Hepatocyte (in vitro differentiated cells): ENCODE measurements around the gene USP2. TPM values are rescaled to one million over a fixed set of nuclear protein-coding genes. Genes with fewer than 3 reads are reported as not detected.

Source experiments
- DNase-seq: peaks from one replicate; pipeline ENCODE4 v3.0.0-alpha.2; 2016; ENCODE audit warnings: low spot score
- H2AFZ ChIP-seq: fragments of 200-600 bp; sonication (generic); 2 replicates; pipeline ENCODE4 v1.6.0; 2016; ENCODE audit warnings: antibody characterized with exemption, mild to moderate bottlenecking
- H3K27ac ChIP-seq: fragments of 200-600 bp; sonication (generic); 2 replicates; pipeline ENCODE4 v1.5.1; 2016; ENCODE audit warnings: mild to moderate bottlenecking
- H3K27me3 ChIP-seq: fragments of 200-600 bp; sonication (generic); 2 replicates; pipeline ENCODE4 v1.6.1; 2016
- H3K36me3 ChIP-seq: fragments of 200-600 bp; sonication (generic); replicated peaks from 2 replicates; pipeline ENCODE4 v1.5.1; 2016; ENCODE audit warnings: low read depth; ENCODE audit not compliant: insufficient read depth
- H3K4me1 ChIP-seq: fragments of 200-600 bp; sonication (generic); 2 replicates; pipeline ENCODE4 v1.5.1; 2016; ENCODE audit warnings: mild to moderate bottlenecking, moderate library complexity; ENCODE audit not compliant: insufficient read depth
- H3K4me2 ChIP-seq: fragments of 200-600 bp; sonication (generic); 2 replicates; pipeline ENCODE4 v1.6.0; 2016
- H3K4me3 ChIP-seq: fragments of 200-600 bp; sonication (generic); 2 replicates; pipeline ENCODE4 v1.5.1; 2016; ENCODE audit warnings: mild to moderate bottlenecking
- H3K79me2 ChIP-seq: fragments of 200-600 bp; sonication (generic); 2 replicates; pipeline ENCODE4 v1.6.0; 2017; ENCODE audit warnings: mild to moderate bottlenecking
- H3K9me2 ChIP-seq: fragments of 200-600 bp; sonication (generic); replicated peaks from 2 replicates; pipeline ENCODE4 v1.6.0; 2017; ENCODE audit warnings: mild to moderate bottlenecking; ENCODE audit not compliant: insufficient read depth
- H3K9me3 ChIP-seq: fragments of 200-600 bp; sonication (generic); 2 replicates; pipeline ENCODE4 v1.5.1; 2016; ENCODE audit warnings: low read depth, mild to moderate bottlenecking
- H4K20me1 ChIP-seq: fragments of 200-600 bp; sonication (generic); 2 replicates; pipeline ENCODE4 v1.6.0; 2016; ENCODE audit warnings: mild to moderate bottlenecking; ENCODE audit not compliant: insufficient read depth, poor library complexity, severe bottlenecking
- EZH2 ChIP-seq: fragments of 200-600 bp; sonication (generic); IDR thresholded peaks from 2 replicates; pipeline ENCODE4 v1.6.1; 2016; ENCODE audit warnings: antibody characterized with exemption, mild to moderate bottlenecking, borderline replicate concordance
- EZH2phosphoT487 ChIP-seq: fragments of 200-600 bp; sonication (generic); IDR thresholded peaks from one replicate; pipeline ENCODE4 v1.6.1; 2018; ENCODE audit warnings: antibody characterized with exemption, mild to moderate bottlenecking, low read depth, moderate library complexity; ENCODE audit not compliant: unreplicated experiment, severe bottlenecking
- WGBS: methylation state at CpG from one replicate; pipeline ENCODE4 v1.1.6; 2016; ENCODE audit warnings: low lambda C conversion rate; ENCODE audit errors: missing lambda C conversion rate; 5-methylcytosine and 5-hydroxymethylcytosine counted together
- polyA plus RNA-seq: library from polyadenylated mRNA; unstranded; fragments of >200 nt; fragmentation: Nextera tagmentation; extraction: Ambion mirVana; gene quantifications from 2 replicates; pipeline ENCODE4 v1.2.1, GENCODE V29; 2016
- total RNA-seq: library from RNA; depleted of rRNA; stranded (reverse); fragments of >200 nt; gene quantifications from 2 replicates; pipeline ENCODE4 v1.2.3, GENCODE V29; 2014
- TF ChIP-seq, protein P1 (sequence below): fragments of 200-600 bp; sonication (generic); IDR thresholded peaks from 2 replicates; pipeline ENCODE4 v1.5.1; 2016; ENCODE audit warnings: antibody characterized with exemption, mild to moderate bottlenecking; ENCODE audit not compliant: poor library complexity

The USP2 gene
- total and polyA plus RNA-seq, 2 experiments from 2014 or later = 7.3 to 23.5 TPM

GRCh38 chr11:119422809-119423508 is 41.5 kb upstream of the USP2 start, which contains the start of gene THY1:
Gene THY1 (minus strand): TSS chr11:119423172. CDS start chr11:119420905, 2,267 bp downstream.
- H3K4me3 ChIP-seq = peak within 1 kb of the TSS; percentile 41

DNA sequence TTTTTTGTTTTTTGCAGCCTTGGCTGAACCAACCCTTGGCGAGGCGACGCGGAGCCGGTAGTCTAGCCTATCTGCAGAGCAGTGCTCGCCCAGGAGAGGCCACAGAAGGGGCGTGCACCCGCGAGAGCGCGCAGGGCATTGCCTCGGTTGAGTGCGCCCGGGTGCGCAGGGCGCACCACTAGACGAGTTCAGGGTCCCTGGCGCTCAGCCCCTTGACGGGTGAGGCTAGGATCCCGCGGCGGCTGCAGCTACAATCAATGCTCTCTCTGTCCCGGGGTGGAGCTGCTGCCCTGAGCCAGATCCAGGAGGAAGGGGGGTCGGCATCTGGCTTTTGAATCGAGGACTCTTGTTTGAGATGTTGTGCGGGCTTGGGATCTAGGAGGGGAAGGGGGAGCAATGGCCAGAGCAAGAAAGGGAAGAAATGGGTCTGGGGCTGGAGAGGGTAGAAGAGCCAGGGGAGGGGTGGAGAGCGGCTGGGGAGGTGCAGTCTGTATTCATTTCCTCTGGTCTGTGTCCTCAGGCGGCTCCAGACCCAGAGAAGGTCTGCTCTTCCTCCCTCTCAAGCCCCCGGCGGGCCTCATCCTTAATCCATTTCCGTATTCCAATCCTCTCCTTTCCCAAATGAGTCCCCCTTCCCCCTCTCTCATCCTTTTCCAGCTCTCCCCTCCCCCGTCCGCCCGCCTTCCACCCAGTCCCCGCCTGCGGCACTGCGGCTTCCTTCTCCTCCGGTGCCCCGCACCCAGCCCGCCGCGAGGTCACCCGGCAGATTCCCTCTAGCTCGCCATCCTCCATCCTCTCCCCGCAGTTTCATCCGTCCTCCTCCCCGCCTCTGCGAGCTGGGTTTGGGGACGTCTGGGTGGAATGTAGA is 40.7 kb upstream of the USP2 start:
- peak overlapping the region; percentile 48 for H3K27ac ChIP-seq
- H3K4me3 ChIP-seq = peak overlapping the region; percentile 41
- peak overlapping the region; percentile 63 for H2AFZ ChIP-seq
- no peaks in the 10 kb centered on the region for H3K9me3 ChIP-seq
- no peaks in the 10 kb centered on the region for H3K9me2 ChIP-seq
- H3K79me2 ChIP-seq = no peaks in the 10 kb centered on the region
- peak; percentile 32 for DNase-seq
- TF ChIP-seq EZH2 (peak; percentile 48), EZH2phosphoT487 (no peak)
- H3K36me3 ChIP-seq = no peaks in the 10 kb centered on the region
- 2% methylated on average over 35 of the region's 49 CpGs for WGBS
- peak overlapping the region; percentile 87 for H3K4me2 ChIP-seq
- peaks cover 9% of the 10 kb centered on the region for H3K4me1 ChIP-seq
- no peaks in the 10 kb centered on the region for H4K20me1 ChIP-seq
- H3K27me3 ChIP-seq = peaks cover 33% of the 10 kb centered on the region

More at GRCh38 chr11:119422809-119423508, 41.5 kb upstream of the USP2 start, which contains the start of gene THY1:
- TF ChIP-seq EZH2 = no peak
- TF ChIP-seq EZH2phosphoT487 = no peak
- TF ChIP-seq, protein P1, sequence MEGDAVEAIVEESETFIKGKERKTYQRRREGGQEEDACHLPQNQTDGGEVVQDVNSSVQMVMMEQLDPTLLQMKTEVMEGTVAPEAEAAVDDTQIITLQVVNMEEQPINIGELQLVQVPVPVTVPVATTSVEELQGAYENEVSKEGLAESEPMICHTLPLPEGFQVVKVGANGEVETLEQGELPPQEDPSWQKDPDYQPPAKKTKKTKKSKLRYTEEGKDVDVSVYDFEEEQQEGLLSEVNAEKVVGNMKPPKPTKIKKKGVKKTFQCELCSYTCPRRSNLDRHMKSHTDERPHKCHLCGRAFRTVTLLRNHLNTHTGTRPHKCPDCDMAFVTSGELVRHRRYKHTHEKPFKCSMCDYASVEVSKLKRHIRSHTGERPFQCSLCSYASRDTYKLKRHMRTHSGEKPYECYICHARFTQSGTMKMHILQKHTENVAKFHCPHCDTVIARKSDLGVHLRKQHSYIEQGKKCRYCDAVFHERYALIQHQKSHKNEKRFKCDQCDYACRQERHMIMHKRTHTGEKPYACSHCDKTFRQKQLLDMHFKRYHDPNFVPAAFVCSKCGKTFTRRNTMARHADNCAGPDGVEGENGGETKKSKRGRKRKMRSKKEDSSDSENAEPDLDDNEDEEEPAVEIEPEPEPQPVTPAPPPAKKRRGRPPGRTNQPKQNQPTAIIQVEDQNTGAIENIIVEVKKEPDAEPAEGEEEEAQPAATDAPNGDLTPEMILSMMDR = no peak
- 5% methylated on average over 36 of the region's 41 CpGs for WGBS
- H3K79me2 ChIP-seq = no peaks in the 10 kb centered on the region
- no peaks in the 10 kb centered on the region for H3K36me3 ChIP-seq
- H3K27me3 ChIP-seq = peaks cover 33% of the 10 kb centered on the region
- H3K4me2 ChIP-seq = peak within 1 kb of the TSS; percentile 87
- no peaks in the 10 kb centered on the region for H3K9me3 ChIP-seq
- H4K20me1 ChIP-seq = no peaks in the 10 kb centered on the region
- H3K9me2 ChIP-seq = no peaks in the 10 kb centered on the region
- H3K27ac ChIP-seq = peak within 1 kb of the TSS; percentile 48
- H3K4me1 ChIP-seq = peaks cover 9% of the 10 kb centered on the region
- DNase-seq = peak; percentile 36
- H2AFZ ChIP-seq = peak within 1 kb of the TSS; percentile 63

- TF ChIP-seq EZH2phosphoT487 = no peak
- TF ChIP-seq EZH2 = no peak
- TF ChIP-seq, protein P1 = no peak
- 30% methylated on average over 8 of the region's 8 CpGs for WGBS
- H3K9me3 ChIP-seq = no peaks in the 10 kb centered on the region
- H3K4me1 ChIP-seq = peaks cover 9% of the 10 kb centered on the region
- no peak overlapping the region for H2AFZ ChIP-seq
- no peaks in the 10 kb centered on the region for H3K79me2 ChIP-seq
- no peak overlapping the region for H3K27ac ChIP-seq
- no peaks in the 10 kb centered on the region for H3K36me3 ChIP-seq
- peak overlapping the region; percentile 41 for H3K4me3 ChIP-seq
- H3K4me2 ChIP-seq = peak overlapping the region; percentile 87
- DNase-seq = no peak
- H3K27me3 ChIP-seq = peaks cover 33% of the 10 kb centered on the region
- no peaks in the 10 kb centered on the region for H3K9me2 ChIP-seq
- H4K20me1 ChIP-seq = no peaks in the 10 kb centered on the region
These were observed 39.9 kb upstream of the USP2 start for GRCh38 chr11:119421351-119421750.
